Panc1 (cell line): Measurements from ENCODE around the gene IGF2BP1.

ENCODE experiments used
- CTCF ChIP-seq: fragments of 450-650 bp; IDR thresholded peaks from 2 replicates; pipeline ENCODE4 v1.5.1; 2017; ENCODE audit warnings: mild to moderate bottlenecking
- POLR2AphosphoS5 ChIP-seq: IDR thresholded peaks from 2 replicates; pipeline ENCODE4 v1.6.1; 2012; ENCODE audit warnings: mild to moderate bottlenecking, low read depth, low read length, moderate library complexity
- REST ChIP-seq, 2 experiments: IDR thresholded peaks; 2 replicates each; pipeline ENCODE4 v1.6.1; 2011 to 2012; ENCODE audit warnings: low read depth in 2 of 2, control low read depth in 1 of 2, low read length in 1 of 2, mild to moderate bottlenecking in 1 of 2, moderate library complexity in 1 of 2; ENCODE audit not compliant: insufficient read depth in 1 of 2
- TCF7L2 ChIP-seq: IDR thresholded peaks from 2 replicates; pipeline ENCODE4 v1.6.1; 2011; ENCODE audit warnings: mild to moderate bottlenecking, low read depth, low read length, inconsistent platforms

- TF ChIP-seq CTCF (no peak), POLR2AphosphoS5 (no peak), REST (IDR thresholded peaks at IDR 0.05; ENCODE audit: insufficient read depth in 1 of 2, low read depth in 2 of 2, low read length in 1 of 2) (no peak), TCF7L2 (no peak)
Measured at GRCh38 chr17:49022391-49022941, 25.3 kb downstream of the IGF2BP1 start.
